HEK293T (cell line): ENCODE data around the gene PPFIA3.

Source experiments
- CTCF ChIA-PET: fragments of 350-600 bp; formaldehyde crosslinking; extraction: SDS; loops from one replicate; lab custom pipeline; 2021; ENCODE audit warnings: antibody characterized with exemption, inconsistent platforms; lab: Yijun Ruan, JAX
- POLR2A ChIA-PET: fragments of 350-600 bp; formaldehyde crosslinking; extraction: SDS; loops from one replicate; lab custom pipeline; 2020; ENCODE audit warnings: antibody characterized with exemption, inconsistent platforms; lab: Yijun Ruan, JAX
- DNase-seq: peaks from one replicate; pipeline ENCODE4 v3.0.0; 2012; ENCODE audit warnings: mixed read lengths; ENCODE audit errors: extremely low spot score
- ARNT ChIP-seq: fragments of 450-650 bp; IDR thresholded peaks from 2 replicates; pipeline ENCODE4 v1.6.1; 2017; ENCODE audit warnings: mild to moderate bottlenecking
- BHLHE40 ChIP-seq: fragments of 450-650 bp; IDR thresholded peaks from 2 replicates; pipeline ENCODE4 v1.6.1; 2016; ENCODE audit warnings: mild to moderate bottlenecking, moderate library complexity, borderline replicate concordance
- CTBP1 ChIP-seq: fragments of 450-650 bp; IDR thresholded peaks from 2 replicates; pipeline ENCODE4 v1.6.1; 2016; ENCODE audit warnings: borderline replicate concordance
- ELF4 ChIP-seq: fragments of 450-650 bp; IDR thresholded peaks from 2 replicates; pipeline ENCODE4 v1.6.1; 2017; ENCODE audit warnings: antibody characterized with exemption
- FOXA1 ChIP-seq: fragments of 450-650 bp; IDR thresholded peaks from 2 replicates; pipeline ENCODE4 v1.6.1; 2016; ENCODE audit warnings: mild to moderate bottlenecking
- FOXK2 ChIP-seq: fragments of 450-650 bp; IDR thresholded peaks from 2 replicates; pipeline ENCODE4 v1.6.1; 2016; ENCODE audit warnings: mild to moderate bottlenecking
- FOXM1 ChIP-seq: fragments of 450-650 bp; IDR thresholded peaks from 2 replicates; pipeline ENCODE4 v1.6.1; 2017; ENCODE audit warnings: mild to moderate bottlenecking, borderline replicate concordance
- HDGF ChIP-seq: fragments of 450-650 bp; IDR thresholded peaks from 2 replicates; pipeline ENCODE4 v1.6.1; 2017; ENCODE audit warnings: antibody characterized with exemption, borderline replicate concordance
- L3MBTL2 ChIP-seq: fragments of 450-650 bp; conservative IDR thresholded peaks from 2 replicates; pipeline ENCODE4 v1.6.1; 2016; ENCODE audit warnings: mild to moderate bottlenecking
- LEF1 ChIP-seq: fragments of 450-650 bp; IDR thresholded peaks from 2 replicates; pipeline ENCODE4 v1.6.1; 2017; ENCODE audit warnings: mild to moderate bottlenecking, borderline replicate concordance
- NFRKB ChIP-seq: fragments of 450-650 bp; IDR thresholded peaks from 2 replicates; pipeline ENCODE4 v1.6.1; 2016; ENCODE audit warnings: mild to moderate bottlenecking, moderate library complexity
- PKNOX1 ChIP-seq: fragments of 450-650 bp; IDR thresholded peaks from 2 replicates; pipeline ENCODE4 v1.6.1; 2016
- SP1 ChIP-seq: fragments of 450-650 bp; IDR thresholded peaks from 2 replicates; pipeline ENCODE4 v1.6.1; 2017
- SUZ12 ChIP-seq: fragments of 450-650 bp; IDR thresholded peaks from 2 replicates; pipeline ENCODE4 v1.6.1; 2016; ENCODE audit warnings: mild to moderate bottlenecking
- TARDBP ChIP-seq: fragments of 450-650 bp; IDR thresholded peaks from 2 replicates; pipeline ENCODE4 v1.6.1; 2016
- ZNF384 ChIP-seq: fragments of 450-650 bp; IDR thresholded peaks from 2 replicates; pipeline ENCODE4 v1.6.1; 2016

PPFIA3 gene

DNA sequence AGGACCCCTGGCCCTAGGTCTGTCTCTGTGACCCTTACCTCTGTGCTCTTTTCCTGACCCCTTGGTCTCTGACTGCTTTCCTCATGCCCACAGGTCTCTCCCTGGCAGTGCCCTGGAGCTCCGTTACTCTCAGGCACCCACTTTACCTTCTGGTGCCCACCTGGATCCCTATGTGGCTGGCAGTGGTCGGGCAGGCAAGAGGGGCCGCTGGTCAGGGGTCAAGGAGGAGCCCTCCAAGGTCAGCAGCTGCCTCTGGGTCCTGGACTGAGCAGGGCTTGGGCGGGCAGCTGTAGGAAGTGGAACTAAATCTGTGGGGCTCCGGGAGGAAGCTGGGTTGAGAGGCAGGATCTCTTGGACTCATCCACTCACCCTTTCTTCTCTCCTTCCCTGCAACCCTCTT lies 16.3 kb downstream of the PPFIA3 start:
- CTCF ChIA-PET: no interaction called here
- POLR2A ChIA-PET: interaction anchor here (1.0 kb wide), 2 partner anchors 8 to 18 kb away, joined by 3 to 9 read pairs; no protein-coding TSS in a partner anchor
- TF ChIP-seq ZNF384 (no peak), SUZ12 (no peak), HDGF (no peak), SP1 (no peak), FOXM1 (no peak)

DNA sequence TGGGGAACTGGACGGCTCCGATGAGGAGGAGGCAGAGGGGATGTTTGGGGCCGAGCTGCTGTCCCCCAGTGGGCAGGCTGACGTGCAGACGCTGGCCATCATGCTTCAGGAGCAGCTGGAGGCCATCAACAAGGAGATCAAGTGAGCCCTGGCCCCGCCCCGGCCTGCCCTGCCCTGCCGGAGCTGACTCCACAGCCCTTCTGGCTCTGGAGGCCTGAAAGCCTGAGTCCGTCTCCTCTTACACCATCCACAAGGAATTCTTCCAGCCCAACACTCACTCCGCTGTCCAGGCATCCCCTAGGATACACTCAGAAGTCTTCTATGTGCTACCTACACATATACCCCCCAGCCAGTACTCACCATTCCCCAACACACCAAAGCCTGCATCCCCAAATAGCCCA lies 17.4 kb downstream of the PPFIA3 start:
- ChIA-PET POLR2A (no interaction called here), CTCF (no interaction called here)
- TF ChIP-seq ZNF384: no peak
- no peak for TF ChIP-seq ELF4
- TF ChIP-seq SUZ12: no peak
- TF ChIP-seq L3MBTL2: no peak
- no peak for TF ChIP-seq FOXA1
- no peak for TF ChIP-seq PKNOX1
- no peak for TF ChIP-seq ARNT
- no peak for TF ChIP-seq NFRKB
- no peak for TF ChIP-seq CTBP1
- TF ChIP-seq HDGF: no peak
- no peak for TF ChIP-seq TARDBP
- no peak for TF ChIP-seq FOXM1
- TF ChIP-seq FOXK2: no peak
- no peak for TF ChIP-seq BHLHE40
- no peak for TF ChIP-seq SP1
- no peak for TF ChIP-seq LEF1
- DNase-seq: no peak

More for the DNA sequence above, 16.3 kb downstream of the PPFIA3 start:
- no peak for DNase-seq

GRCh38 chr19:49140951-49141350 lies 21.6 kb downstream of the PPFIA3 start:
- TF ChIP-seq PKNOX1 (no peak), BHLHE40 (no peak), L3MBTL2 (no peak), TARDBP (no peak), NFRKB (no peak), HDGF (no peak)
- CTCF ChIA-PET: interaction anchor here (0.6 kb wide), 1 partner anchor 345 kb away, joined by 3 read pairs; no protein-coding TSS in a partner anchor
- DNase-seq: no peak
- POLR2A ChIA-PET: no interaction called here

DNA sequence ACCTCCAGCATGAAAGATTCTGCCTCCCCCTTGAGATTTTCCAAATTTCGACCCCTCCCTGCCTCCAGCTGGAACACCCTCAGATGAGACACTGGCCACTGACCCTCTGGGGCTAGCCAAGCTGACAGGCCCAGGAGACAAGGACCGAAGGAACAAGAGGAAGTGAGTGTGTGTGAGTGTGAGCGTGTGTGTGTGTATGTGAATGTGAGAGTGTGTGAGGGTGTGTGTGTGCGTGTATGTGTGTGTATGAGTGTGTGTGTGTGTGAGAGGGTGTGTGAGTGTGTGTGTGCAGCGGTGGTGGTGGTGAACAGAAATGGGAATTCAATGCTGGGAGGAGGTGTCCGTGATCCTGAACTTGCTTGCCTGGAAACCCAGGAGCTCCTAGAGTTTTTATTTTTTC lies 22.0 kb downstream of the PPFIA3 start:
- CTCF ChIA-PET: no interaction called here
- DNase-seq: no peak
- TF ChIP-seq FOXM1 (no peak), NFRKB (no peak), LEF1 (no peak), FOXA1 (no peak), ARNT (no peak), TARDBP (no peak), SUZ12 (no peak), ELF4 (no peak), SP1 (no peak), HDGF (no peak), CTBP1 (no peak), BHLHE40 (no peak), PKNOX1 (no peak), L3MBTL2 (no peak), FOXK2 (no peak), ZNF384 (no peak)
- POLR2A ChIA-PET: interaction anchor here (0.9 kb wide), 1 partner anchor 9 kb away, joined by 3 read pairs; no protein-coding TSS in a partner anchor

DNA sequence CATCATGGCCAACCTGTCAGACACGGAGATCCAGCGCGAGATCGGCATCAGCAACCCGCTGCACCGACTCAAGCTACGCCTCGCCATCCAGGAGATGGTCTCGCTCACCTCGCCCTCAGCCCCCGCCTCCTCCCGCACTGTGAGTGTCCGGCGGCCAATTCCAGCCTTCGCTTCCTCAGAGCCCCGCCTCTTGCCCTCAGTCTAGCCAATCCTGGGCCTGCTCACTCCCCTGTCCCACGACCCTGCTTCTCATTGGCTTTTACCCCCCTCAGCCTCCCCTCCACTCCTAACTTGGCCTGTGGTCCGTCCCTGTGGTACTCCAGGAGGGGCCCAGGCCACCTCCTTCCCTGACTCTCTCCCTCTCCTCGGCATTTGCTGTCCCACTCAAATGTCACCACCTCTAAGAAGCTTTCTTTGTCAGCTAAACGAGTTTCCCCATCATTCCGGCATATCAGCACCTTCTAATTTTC lies 23.6 kb downstream of the PPFIA3 start:
- TF ChIP-seq FOXA1 (no peak), ZNF384 (no peak), PKNOX1 (no peak), LEF1 (no peak), L3MBTL2 (0 out of 2 replicates have a peak, but pooled peaks have one; percentile 49), HDGF (peak; percentile 73; the same call in 1 of the 2 replicates), NFRKB (no peak), ELF4 (no peak)
- CTCF ChIA-PET: interaction anchor here (0.7 to 0.9 kb wide), 2 partner anchors 48 to 150 kb away, joined by 3 read pairs; partner anchors contain the start of genes GYS1 and RUVBL2

More for the DNA sequence above, 23.6 kb downstream of the PPFIA3 start:
- peak; percentile 89 for DNase-seq
- POLR2A ChIA-PET: interaction anchor here (0.9 to 1.3 kb wide), 3 partner anchors 13 to 25 kb away, joined by 4 to 7 read pairs (median 5); no protein-coding TSS in a partner anchor
